Suprapubic skin (tissue), 4 donors: ENCODE data around the gene TNFRSF25.

Experiments
- CTCF ChIP-seq, 2 donors: fragments of 200-600 bp in 1 of 2; fragments of 450-650 bp in 1 of 2; sonication (generic) in 1 of 2; IDR thresholded peaks; one replicate each; pipeline ENCODE4 v1.5.1; 2016 to 2019; ENCODE audit warnings: antibody characterized with exemption in 2 of 2, mild to moderate bottlenecking in 1 of 2, moderate library complexity in 1 of 2
- POLR2A ChIP-seq, 2 donors: fragments of 450-650 bp; IDR thresholded peaks; one replicate each; pipeline ENCODE4 v1.6.1; 2017; ENCODE audit warnings: antibody characterized with exemption in 2 of 2, mild to moderate bottlenecking in 2 of 2, moderate library complexity in 2 of 2
- POLR2AphosphoS5 ChIP-seq, 3 donors: sonication (generic); formaldehyde crosslinking; IDR thresholded peaks; one replicate each; pipeline ENCODE4 v1.6.1; 2017; ENCODE audit warnings: antibody characterized with exemption in 3 of 3

GRCh38 chr1:6485168-6486101, 19.5 kb upstream of the TNFRSF25 start:
- TF ChIP-seq CTCF (IDR thresholded peaks at IDR 0.05) (no peak), POLR2A (IDR thresholded peaks at IDR 0.05) (no peak), POLR2AphosphoS5 (IDR thresholded peaks at IDR 0.05) (no peak)
